Keratinocyte (primary cell): ENCODE results near the gene ERN2.

Source experiments
- CTCF ChIP-seq, 3 experiments: IDR thresholded peaks in 1 of 3; conservative IDR thresholded peaks in 1 of 3; optimal IDR thresholded peaks in 1 of 3; 2 replicates in 2 of 3; 3 replicates in 1 of 3; pipeline versions ENCODE3 to v1.5.1; 2011; ENCODE audit warnings: low read length in 3 of 3, mild to moderate bottlenecking in 3 of 3, moderate library complexity in 2 of 3, control low read depth in 1 of 3, inconsistent platforms in 1 of 3; ENCODE audit not compliant: insufficient read depth in 2 of 3; ENCODE audit errors: extremely low read depth in 1 of 3
- EZH2 ChIP-seq: IDR thresholded peaks from one replicate; pipeline ENCODE4 v1.6.1; 2012; ENCODE audit warnings: inconsistent platforms, mild to moderate bottlenecking, low read length, moderate library complexity

- no peak for TF ChIP-seq CTCF (optimal IDR thresholded peaks at IDR 0.05 in 1 of 3, IDR thresholded peaks at IDR 0.05 in 1 of 3, conservative IDR thresholded peaks at IDR 0.05 in 1 of 3; ENCODE audit: extremely low read depth in 1 of 3, insufficient read depth in 2 of 3, low read length in 3 of 3)
- TF ChIP-seq EZH2: no peak
Measured at GRCh38 chr16:23651943-23652468, 61.0 kb downstream of the ERN2 start.
